ENCODE results near the gene CAND1. TPM values are rescaled to one million over a fixed set of nuclear protein-coding genes. Genes with fewer than 3 reads are reported as not detected.
A peak's percentile ranks its signal among the peaks of the same experiment; 100 is the strongest.
"Not testable (repeated sequence)": the region's sequence is repeated elsewhere in the genome, so short reads cannot be mapped to it uniquely, and the experiment has no call there.

CAND1 gene
- total RNA-seq, 1 donor from 2014 or later, result 230 TPM

DNA sequence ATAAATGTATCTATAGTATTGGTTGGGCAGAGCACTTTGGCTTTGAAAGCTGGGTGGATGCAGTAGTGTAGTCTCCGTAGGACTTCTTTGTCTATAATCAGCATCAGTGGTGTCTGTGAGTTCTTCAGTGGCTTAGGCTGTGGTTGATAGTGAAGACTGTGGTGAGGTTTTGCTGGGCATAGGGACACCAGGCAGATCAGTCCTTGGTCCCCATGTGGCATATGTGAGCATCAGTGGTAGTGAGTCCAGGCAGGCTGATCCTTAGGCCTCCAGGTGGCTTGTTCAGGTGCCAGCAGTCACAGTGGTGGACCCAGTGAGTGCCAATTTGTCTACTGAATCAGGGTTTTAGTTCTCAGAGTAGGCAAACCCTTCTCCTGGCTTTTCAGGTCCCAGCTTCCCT, 70.4 kb downstream of the CAND1 start:
- Mint-ChIP-seq H3K9me3 (ENCODE audit: low read depth) (peaks cover 40% of the 10 kb centered on the region), H3K27ac (no peak overlapping the region), H3K4me1 (ENCODE audit: low read depth) (no peaks in the 10 kb centered on the region), H3K4me3 (ENCODE audit: low read depth) (no peak overlapping the region), H3K27me3 (no peaks in the 10 kb centered on the region), H3K36me3 (ENCODE audit: insufficient read depth) (peaks cover 6% of the 10 kb centered on the region)
- DNase-seq (ENCODE audit: low spot score, unreplicated experiment), result no peak
- TF ChIP-seq, protein P1, sequence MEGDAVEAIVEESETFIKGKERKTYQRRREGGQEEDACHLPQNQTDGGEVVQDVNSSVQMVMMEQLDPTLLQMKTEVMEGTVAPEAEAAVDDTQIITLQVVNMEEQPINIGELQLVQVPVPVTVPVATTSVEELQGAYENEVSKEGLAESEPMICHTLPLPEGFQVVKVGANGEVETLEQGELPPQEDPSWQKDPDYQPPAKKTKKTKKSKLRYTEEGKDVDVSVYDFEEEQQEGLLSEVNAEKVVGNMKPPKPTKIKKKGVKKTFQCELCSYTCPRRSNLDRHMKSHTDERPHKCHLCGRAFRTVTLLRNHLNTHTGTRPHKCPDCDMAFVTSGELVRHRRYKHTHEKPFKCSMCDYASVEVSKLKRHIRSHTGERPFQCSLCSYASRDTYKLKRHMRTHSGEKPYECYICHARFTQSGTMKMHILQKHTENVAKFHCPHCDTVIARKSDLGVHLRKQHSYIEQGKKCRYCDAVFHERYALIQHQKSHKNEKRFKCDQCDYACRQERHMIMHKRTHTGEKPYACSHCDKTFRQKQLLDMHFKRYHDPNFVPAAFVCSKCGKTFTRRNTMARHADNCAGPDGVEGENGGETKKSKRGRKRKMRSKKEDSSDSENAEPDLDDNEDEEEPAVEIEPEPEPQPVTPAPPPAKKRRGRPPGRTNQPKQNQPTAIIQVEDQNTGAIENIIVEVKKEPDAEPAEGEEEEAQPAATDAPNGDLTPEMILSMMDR (IDR thresholded peaks at IDR 0.05; ENCODE audit: unreplicated experiment), result no peak

DNA sequence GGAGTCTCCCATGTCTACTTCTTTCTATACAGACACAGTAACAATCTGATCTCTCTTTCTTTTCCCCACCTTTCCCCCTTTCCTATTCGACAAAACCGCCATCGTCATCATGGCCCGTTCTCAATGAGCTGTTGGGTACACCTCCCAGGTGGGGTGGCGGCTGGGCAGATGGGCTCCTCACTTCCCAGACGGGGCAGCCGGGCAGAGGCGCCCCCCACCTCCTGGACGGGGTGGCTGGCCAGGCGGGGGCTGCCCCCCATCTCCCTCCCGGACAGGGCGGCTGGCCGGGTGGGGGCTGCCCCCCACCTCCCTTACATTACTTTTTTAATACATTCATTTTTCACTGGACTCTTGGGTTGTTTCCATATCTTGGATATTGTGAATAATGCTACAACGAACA, 71.9 kb downstream of the CAND1 start:
- not testable (repeated sequence) for H3K36me3 Mint-ChIP-seq (ENCODE audit: insufficient read depth); H3K4me1 Mint-ChIP-seq (ENCODE audit: low read depth); DNase-seq (ENCODE audit: low spot score, unreplicated experiment); H3K4me3 Mint-ChIP-seq (ENCODE audit: low read depth); H3K27me3 Mint-ChIP-seq
- peak overlapping the region; percentile 45 for H3K27ac Mint-ChIP-seq
- H3K9me3 Mint-ChIP-seq (ENCODE audit: low read depth), result peaks cover 38% of the 10 kb centered on the region

DNA sequence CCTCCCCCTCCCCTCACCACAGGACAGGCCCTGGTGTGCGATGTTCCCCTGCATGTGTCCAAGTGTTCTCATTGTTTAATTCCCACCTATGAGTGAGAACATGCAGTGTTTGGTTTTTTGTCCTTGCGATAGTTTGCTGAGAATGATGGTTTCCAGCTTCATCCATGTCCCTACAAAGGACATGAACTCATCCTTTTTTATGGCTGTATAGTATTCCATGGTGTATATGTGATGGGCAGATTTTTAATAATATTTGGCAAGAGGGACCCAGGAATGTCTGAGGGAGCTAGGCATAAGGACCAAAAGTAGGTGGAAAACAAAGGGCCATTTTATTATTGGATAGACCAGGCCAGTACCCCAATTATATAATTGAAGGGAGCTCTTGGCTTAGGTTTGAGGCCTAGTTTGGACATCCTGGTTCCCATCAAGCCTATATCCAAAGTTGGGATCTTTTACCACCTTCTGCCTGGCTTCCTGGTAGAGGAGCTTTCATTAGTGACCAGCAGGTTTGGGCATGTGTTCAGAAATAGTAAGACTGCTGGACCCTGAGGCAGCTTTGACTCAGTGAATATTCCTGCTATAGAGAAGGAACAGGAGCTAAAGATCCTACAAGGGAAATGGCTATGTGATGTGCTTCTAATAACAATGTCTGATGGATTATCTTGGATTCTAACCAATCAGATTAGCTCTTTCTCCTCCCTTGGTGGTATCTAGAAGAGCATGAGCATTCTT, 76.0 kb downstream of the CAND1 start:
- TF ChIP-seq, protein P1 (IDR thresholded peaks at IDR 0.05; ENCODE audit: unreplicated experiment), result no peak
- Mint-ChIP-seq H3K27me3 (no peaks in the 10 kb centered on the region), H3K4me1 (ENCODE audit: low read depth) (no peaks in the 10 kb centered on the region), H3K36me3 (ENCODE audit: insufficient read depth) (peaks cover 8% of the 10 kb centered on the region), H3K9me3 (ENCODE audit: low read depth) (peaks cover 22% of the 10 kb centered on the region), H3K4me3 (ENCODE audit: low read depth) (no peak overlapping the region), H3K27ac (no peak overlapping the region)
- no peak for DNase-seq (ENCODE audit: low spot score, unreplicated experiment)

DNA sequence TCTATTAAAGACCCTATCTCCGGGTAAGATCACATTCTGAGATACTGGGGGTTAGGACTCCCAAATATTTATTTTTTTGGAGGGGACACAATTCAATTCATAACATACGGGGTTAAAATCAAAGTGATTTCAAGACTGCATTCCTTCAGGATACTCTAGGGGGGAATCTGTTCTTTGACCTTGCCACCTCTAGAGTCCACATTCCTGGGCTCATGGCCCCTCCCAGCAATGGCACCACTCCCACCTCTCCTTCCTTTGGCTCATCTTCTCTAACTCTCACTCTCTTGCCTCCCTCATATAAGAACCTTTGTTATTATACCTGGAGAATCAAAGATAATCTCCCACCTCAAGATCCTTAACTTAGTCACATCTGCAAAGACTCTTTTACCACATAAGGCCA, 79.5 kb downstream of the CAND1 start:
- Mint-ChIP-seq H3K4me3 (ENCODE audit: low read depth) (no peak overlapping the region), H3K27ac (no peak overlapping the region), H3K4me1 (ENCODE audit: low read depth) (peaks cover 4% of the 10 kb centered on the region), H3K27me3 (peaks cover 8% of the 10 kb centered on the region), H3K36me3 (ENCODE audit: insufficient read depth) (peaks cover 4% of the 10 kb centered on the region), H3K9me3 (ENCODE audit: low read depth) (peaks cover 12% of the 10 kb centered on the region)
- TF ChIP-seq, protein P1 (IDR thresholded peaks at IDR 0.05; ENCODE audit: unreplicated experiment), result no peak
- no peak for DNase-seq (ENCODE audit: low spot score, unreplicated experiment)

DNA sequence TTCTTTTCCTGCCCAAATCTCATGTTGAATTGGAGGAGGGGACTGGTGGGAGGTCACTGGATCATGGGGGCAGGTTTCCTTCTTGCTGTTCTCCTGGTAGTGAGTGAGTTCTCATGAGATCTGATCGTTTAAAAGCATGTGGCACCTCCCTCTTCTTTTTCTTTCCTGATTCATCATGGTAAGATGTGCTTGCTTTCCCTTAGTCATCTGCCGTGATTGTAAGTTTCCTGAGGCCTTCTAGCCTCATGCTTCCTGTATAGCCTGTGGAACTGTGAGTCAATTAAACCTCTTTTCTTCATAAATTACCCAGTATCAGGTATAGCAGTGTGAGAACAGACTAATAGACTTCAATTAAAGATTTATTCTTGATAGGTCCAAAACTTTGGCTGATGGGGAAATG, 83.5 kb downstream of the CAND1 start:
- Mint-ChIP-seq H3K4me1 (ENCODE audit: low read depth) (peaks cover 24% of the 10 kb centered on the region), H3K36me3 (ENCODE audit: insufficient read depth) (peaks cover 2% of the 10 kb centered on the region), H3K27ac (no peak overlapping the region), H3K27me3 (peaks cover 10% of the 10 kb centered on the region), H3K4me3 (ENCODE audit: low read depth) (no peak overlapping the region), H3K9me3 (ENCODE audit: low read depth) (peaks cover 7% of the 10 kb centered on the region)
- DNase-seq (ENCODE audit: low spot score, unreplicated experiment), result no peak
- TF ChIP-seq, protein P1 (IDR thresholded peaks at IDR 0.05; ENCODE audit: unreplicated experiment), result no peak

DNA sequence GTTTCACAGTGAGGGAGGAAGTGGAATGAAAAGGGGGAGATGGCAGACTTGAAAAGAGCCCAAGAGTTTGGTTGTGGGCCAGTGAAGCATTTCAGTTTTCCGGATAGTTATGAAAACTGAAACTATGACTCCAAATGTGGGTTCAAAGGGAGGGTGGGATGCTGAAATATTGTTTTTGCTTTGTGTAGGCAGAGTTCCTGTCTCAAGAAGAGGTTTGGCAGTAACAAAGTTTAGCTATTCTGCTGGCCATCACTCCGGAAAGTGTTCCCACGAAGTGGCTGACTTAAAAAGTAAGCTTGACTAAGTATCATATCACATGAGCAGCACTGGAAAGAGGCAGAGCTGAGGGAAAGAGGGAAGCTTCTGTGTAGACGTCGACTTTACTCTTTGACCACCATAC, 85.2 kb downstream of the CAND1 start:
- Mint-ChIP-seq H3K4me3 (ENCODE audit: low read depth) (no peak overlapping the region), H3K27me3 (peaks cover 15% of the 10 kb centered on the region), H3K4me1 (ENCODE audit: low read depth) (peaks cover 24% of the 10 kb centered on the region), H3K36me3 (ENCODE audit: insufficient read depth) (no peaks in the 10 kb centered on the region), H3K9me3 (ENCODE audit: low read depth) (no peaks in the 10 kb centered on the region), H3K27ac (no peak overlapping the region)
- DNase-seq (ENCODE audit: low spot score, unreplicated experiment), result no peak
- TF ChIP-seq, protein P1 (IDR thresholded peaks at IDR 0.05; ENCODE audit: unreplicated experiment), result no peak
